ENCODE data around the gene ECHS1.

- TF ChIP-seq CTCF (conservative IDR thresholded peaks at IDR 0.05; ENCODE audit: low read length): no peak
- TF ChIP-seq EZH2phosphoT487 (IDR thresholded peaks at IDR 0.05; ENCODE audit: borderline replicate concordance, low read depth, low read length): no peak
Observed at GRCh38 chr10:133390597-133391248, 17.6 kb upstream of the ECHS1 start.
